Testis (tissue), 2 donors: ENCODE results near the gene SLC4A8.

Experiments used
- CTCF ChIP-seq, 3 experiments: fragments of 450-650 bp in 2 of 3; fragments of 200-600 bp in 1 of 3; sonication (generic) in 1 of 3; IDR thresholded peaks; one replicate each; pipeline ENCODE4 v1.5.1; 2016 to 2019; ENCODE audit warnings: antibody characterized with exemption in 3 of 3, mild to moderate bottlenecking in 2 of 3, moderate library complexity in 1 of 3
- POLR2A ChIP-seq: fragments of 450-650 bp; IDR thresholded peaks from one replicate; pipeline ENCODE4 v1.6.1; 2017; ENCODE audit warnings: antibody characterized with exemption, mild to moderate bottlenecking, moderate library complexity

DNA sequence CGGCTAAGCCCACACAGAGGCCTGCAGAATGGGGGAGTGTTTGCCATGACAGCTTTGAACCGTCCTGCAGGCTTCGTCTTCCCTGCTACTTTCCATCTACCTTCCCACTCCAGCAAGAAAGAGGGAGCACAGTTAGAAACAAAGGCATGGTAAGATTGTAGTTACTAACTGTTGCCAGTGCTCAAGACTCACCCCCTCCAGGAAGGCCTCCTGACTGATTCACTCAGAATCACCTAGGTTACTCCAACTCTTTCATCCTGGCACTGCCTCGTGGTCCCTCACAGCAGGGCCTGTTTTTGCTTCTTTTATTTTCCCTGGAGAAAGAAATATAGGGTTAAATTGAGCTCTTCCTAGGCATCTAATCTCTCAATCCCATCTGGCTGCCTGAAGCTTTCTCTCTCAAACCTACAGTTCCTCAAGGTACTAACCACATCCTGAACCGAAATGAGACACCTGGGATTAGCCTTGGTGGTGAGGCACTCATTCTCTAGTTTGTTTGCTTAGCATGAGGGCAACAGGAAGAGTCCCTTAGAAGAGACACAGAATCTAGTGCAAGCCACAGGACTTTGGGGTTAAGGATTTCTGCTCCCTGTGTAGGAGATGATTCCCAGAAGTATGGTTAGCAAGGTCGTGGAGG is 41.2 kb upstream of the SLC4A8 start:
- TF ChIP-seq CTCF (IDR thresholded peaks at IDR 0.05) (no peak), POLR2A (no peak)
